Urinary bladder (tissue), 4 donors: Measurements from ENCODE around the gene ERVK3-1. TPM values are rescaled to one million over a fixed set of nuclear protein-coding genes. Genes with fewer than 3 reads are reported as not detected.
A peak's percentile ranks its signal among the peaks of the same experiment; 100 is the strongest.
"Not testable (repeated sequence)": the region's sequence is repeated elsewhere in the genome, so short reads cannot be mapped to it uniquely, and the experiment has no call there.

Experiments
- DNase-seq: peaks from one replicate; pipeline ENCODE4 v3.0.0-alpha.2; 2015; ENCODE audit errors: extremely low spot score
- H3K27ac ChIP-seq: one replicate; pipeline ENCODE4 v1.5.1; 2013; ENCODE audit warnings: low read depth, mild to moderate bottlenecking, moderate library complexity
- H3K36me3 ChIP-seq: one replicate; pipeline ENCODE4 v1.6.1; 2013; ENCODE audit warnings: mild to moderate bottlenecking, moderate library complexity; ENCODE audit not compliant: insufficient read depth
- H3K4me1 ChIP-seq: one replicate; pipeline ENCODE4 v1.6.1; 2013; ENCODE audit warnings: mild to moderate bottlenecking, moderate library complexity; ENCODE audit not compliant: insufficient read depth
- H3K4me3 ChIP-seq: one replicate; pipeline ENCODE4 v1.5.1; 2013; ENCODE audit warnings: low read depth, low read length
- WGBS: extraction: QIAGEN DNeasy Blood & Tissue Kit; methylation state at CpG from one replicate; pipeline ENCODE4 v1.1.7; 2013; 5-methylcytosine and 5-hydroxymethylcytosine counted together
- polyA plus RNA-seq: library from polyadenylated mRNA; stranded (reverse); fragments of 200-250 nt; gene quantifications from one replicate; pipeline ENCODE4 v1.2.3, GENCODE V29; 2013
- total RNA-seq: library from RNA; depleted of rRNA; stranded (reverse); fragments of >200 nt; gene quantifications from one replicate; pipeline ENCODE4 v1.2.3, GENCODE V29; 2014
- donor health status: healthy with polysubstance abuse.
- donor health status: healthy.

The ERVK3-1 gene
- total and polyA plus RNA-seq, 2 donors, result 30.1 to 33.9 TPM

GRCh38 chr19:58279042-58279924 lies 25.9 kb upstream of the ERVK3-1 start:
- Histone ChIP-seq H3K4me3 (peak overlapping the region; percentile 74), H3K27ac (peak overlapping the region; percentile 56), H3K36me3 (no peaks in the 10 kb centered on the region), H3K4me1 (peaks cover 2% of the 10 kb centered on the region)
- 3% methylated on average over 60 of the region's 60 CpGs for WGBS
- peak; percentile 57 for DNase-seq

- 65% methylated on average over 4 of the region's 4 CpGs for WGBS
- Histone ChIP-seq H3K4me3 (no peak overlapping the region), H3K4me1 (peaks cover 2% of the 10 kb centered on the region), H3K36me3 (no peaks in the 10 kb centered on the region), H3K27ac (no peak overlapping the region)
- no peak for DNase-seq
Observed at GRCh38 chr19:58279925-58280316, 25.3 kb upstream of the ERVK3-1 start.

DNA sequence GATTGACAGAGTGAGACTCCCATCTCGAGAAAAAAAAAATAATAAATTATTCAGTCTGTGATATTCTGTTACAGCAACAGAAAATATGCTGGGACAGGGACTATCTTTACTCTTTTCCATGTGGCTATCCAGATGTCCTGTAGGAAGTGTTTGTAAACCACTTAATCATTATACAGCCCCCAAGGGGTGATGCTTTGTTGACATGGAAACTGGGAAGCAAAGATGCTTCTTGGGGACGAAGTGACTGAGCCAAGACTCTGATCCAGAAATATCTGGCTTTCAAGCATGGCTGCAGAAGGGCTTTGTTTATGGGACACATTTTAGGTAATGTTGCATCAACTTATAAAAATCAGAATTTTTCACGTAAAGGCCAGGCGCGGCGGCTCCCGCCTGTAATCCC lies 21.0 kb upstream of the ERVK3-1 start:
- no peak overlapping the region for H3K4me3 ChIP-seq
- H3K36me3 ChIP-seq, result peaks cover 6% of the 10 kb centered on the region
- no peak overlapping the region for H3K27ac ChIP-seq
- WGBS, result 92% methylated on average over 7 of the region's 7 CpGs
- no peak for DNase-seq
- no peaks in the 10 kb centered on the region for H3K4me1 ChIP-seq

- no peak overlapping the region for H3K27ac ChIP-seq
- no peak overlapping the region for H3K4me3 ChIP-seq
- peaks cover 9% of the 10 kb centered on the region for H3K36me3 ChIP-seq
- DNase-seq, result no peak
- no peaks in the 10 kb centered on the region for H3K4me1 ChIP-seq
- WGBS, result 96% methylated on average over 7 of the region's 7 CpGs
Observed at GRCh38 chr19:58291943-58292342, 13.2 kb upstream of the ERVK3-1 start.

DNA sequence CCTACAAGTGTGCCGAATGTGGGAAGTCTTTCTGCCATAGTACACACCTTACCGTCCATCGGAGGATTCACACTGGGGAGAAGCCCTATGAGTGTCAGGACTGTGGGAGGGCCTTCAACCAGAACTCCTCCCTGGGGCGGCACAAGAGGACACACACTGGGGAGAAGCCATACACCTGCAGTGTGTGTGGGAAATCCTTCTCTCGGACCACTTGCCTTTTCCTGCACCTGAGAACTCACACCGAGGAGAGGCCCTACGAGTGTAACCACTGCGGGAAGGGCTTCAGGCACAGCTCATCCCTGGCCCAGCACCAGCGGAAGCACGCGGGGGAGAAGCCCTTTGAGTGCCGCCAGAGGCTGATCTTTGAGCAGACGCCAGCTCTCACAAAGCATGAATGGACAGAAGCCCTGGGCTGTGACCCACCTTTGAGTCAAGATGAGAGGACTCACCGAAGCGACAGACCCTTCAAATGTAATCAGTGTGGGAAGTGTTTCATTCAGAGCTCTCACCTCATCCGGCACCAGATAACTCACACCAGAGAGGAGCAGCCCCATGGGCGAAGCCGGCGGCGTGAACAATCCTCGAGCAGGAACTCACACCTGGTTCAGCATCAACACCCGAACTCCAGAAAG lies 10.3 kb upstream of the ERVK3-1 start:
- no peaks in the 10 kb centered on the region for H3K4me1 ChIP-seq
- H3K4me3 ChIP-seq, result no peak overlapping the region
- 97% methylated on average over 22 of the region's 22 CpGs for WGBS
- no peak for DNase-seq
- H3K27ac ChIP-seq, result no peak overlapping the region
- H3K36me3 ChIP-seq, result peaks cover 7% of the 10 kb centered on the region

DNA sequence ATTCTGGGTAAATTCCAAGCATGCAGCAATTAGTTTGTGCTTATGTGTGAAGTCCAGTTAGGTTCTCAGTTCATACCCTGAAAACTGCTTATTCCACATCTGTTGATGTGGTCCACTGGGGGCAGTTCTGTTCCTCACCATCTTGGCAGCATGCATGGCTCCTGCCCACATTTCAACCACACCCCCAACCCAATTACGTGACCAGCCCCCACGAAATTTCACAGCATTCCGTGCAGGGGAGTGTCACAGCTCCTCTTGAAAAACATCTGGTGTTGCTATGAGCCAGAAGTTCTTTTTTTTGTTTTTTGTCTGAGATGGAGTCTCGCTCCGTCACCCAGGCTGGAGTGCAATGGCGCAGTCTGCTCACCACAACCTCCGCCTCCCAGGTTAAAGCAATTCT lies 9.1 kb upstream of the ERVK3-1 start:
- no peaks in the 10 kb centered on the region for H3K4me1 ChIP-seq
- WGBS, result 91% methylated on average over 7 of the region's 7 CpGs

DNA sequence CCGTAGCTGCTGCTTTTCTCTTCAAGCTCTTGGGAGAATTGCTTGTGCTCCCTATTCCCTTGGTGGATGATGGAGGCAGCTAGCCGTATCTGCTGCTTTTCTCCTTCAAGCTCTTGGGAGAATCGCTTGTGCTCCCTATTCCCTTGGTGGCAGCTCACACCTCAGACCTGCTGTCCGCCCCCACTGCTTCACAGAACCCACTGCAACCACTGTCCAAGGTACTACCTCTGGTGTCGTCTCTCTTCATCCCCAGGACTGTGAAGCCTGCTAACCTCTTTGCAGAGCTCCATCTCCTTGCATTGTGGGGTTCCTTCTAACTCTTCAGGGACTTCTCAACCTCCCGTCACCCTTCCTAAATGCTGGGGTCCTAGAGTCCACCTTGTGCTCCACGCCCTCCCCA lies 4.6 kb upstream of the ERVK3-1 start:
- Histone ChIP-seq H3K27ac (no peak overlapping the region), H3K4me1 (no peaks in the 10 kb centered on the region), H3K36me3 (no peaks in the 10 kb centered on the region), H3K4me3 (no peak overlapping the region)
- no peak for DNase-seq
- 91% methylated on average over 7 of the region's 7 CpGs for WGBS

More for the DNA sequence above, 9.1 kb upstream of the ERVK3-1 start:
- Histone ChIP-seq H3K36me3 (peaks cover 7% of the 10 kb centered on the region), H3K4me3 (no peak overlapping the region), H3K27ac (no peak overlapping the region)
- DNase-seq, result no peak

DNA sequence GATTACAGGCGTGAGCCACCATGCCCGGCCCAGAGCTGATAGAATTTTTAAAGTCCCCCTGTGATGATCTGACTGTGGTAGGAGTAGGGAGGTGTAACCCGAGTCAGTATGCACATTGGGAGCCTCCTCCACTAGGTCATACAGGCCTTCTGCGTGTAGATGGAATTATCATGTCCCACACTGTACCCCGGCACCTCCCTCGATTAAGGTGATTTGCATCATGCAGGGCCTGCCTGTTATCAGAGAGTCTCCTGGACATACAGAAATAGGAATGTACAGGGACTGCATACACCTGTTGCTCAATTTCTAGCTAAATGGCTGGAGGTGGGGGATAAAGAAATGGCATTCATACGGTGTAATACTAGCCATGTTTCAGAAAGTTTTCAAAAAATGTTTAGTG lies 922 bp upstream of the ERVK3-1 start:
- Histone ChIP-seq H3K27ac (no peak overlapping the region), H3K4me1 (no peaks in the 10 kb centered on the region), H3K36me3 (no peaks in the 10 kb centered on the region), H3K4me3 (no peak overlapping the region)
- WGBS, result 84% methylated on average over 7 of the region's 7 CpGs
- DNase-seq, result no peak

- WGBS, result 14% methylated on average over 7 of the region's 7 CpGs
- Histone ChIP-seq H3K36me3 (no peaks in the 10 kb centered on the region), H3K27ac (no peak overlapping the region), H3K4me1 (no peaks in the 10 kb centered on the region), H3K4me3 (peak overlapping the region; percentile 81)
- no peak for DNase-seq
Observed at GRCh38 chr19:58304748-58305064, 471 bp upstream of the ERVK3-1 start.

- WGBS, result 51% methylated on average over 12 of the region's 12 CpGs
- H3K36me3 ChIP-seq, result no peaks in the 10 kb centered on the region
- H3K27ac ChIP-seq, result no peak overlapping the region
Observed at GRCh38 chr19:58305932-58306323, 751 bp downstream of the ERVK3-1 start.

GRCh38 chr19:58307736-58308135 lies 2.6 kb downstream of the ERVK3-1 start:
- Histone ChIP-seq H3K36me3 (peaks cover 3% of the 10 kb centered on the region), H3K4me1 (no peaks in the 10 kb centered on the region), H3K4me3 (no peak overlapping the region), H3K27ac (no peak overlapping the region)
- no peak for DNase-seq
- WGBS, result 81% methylated on average over 4 of the region's 4 CpGs

More at GRCh38 chr19:58305932-58306323, 751 bp downstream of the ERVK3-1 start:
- no peak for DNase-seq
- Histone ChIP-seq H3K4me1 (no peaks in the 10 kb centered on the region), H3K4me3 (peak overlapping the region; percentile 81)

DNA sequence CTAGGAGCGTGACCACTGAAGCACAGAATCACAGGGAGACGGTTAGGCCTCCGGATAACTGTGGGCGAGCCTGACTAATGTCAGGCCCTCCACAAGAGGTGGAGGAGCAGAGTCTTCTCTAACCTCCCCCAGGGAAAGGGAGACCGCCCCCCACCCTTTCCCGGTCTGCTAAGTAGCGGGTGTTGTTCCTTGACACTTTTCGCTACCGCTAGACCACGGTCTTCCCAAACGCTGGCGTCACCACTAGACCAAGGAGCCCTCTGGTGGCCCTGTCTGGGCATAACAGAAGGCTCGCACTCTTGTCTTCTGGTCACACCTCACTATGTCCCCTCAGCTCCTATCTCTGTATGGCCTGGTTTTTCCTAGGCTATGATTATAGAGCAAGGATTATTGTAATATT lies 5.5 kb downstream of the ERVK3-1 start:
- not testable (repeated sequence) for H3K4me3 ChIP-seq, H3K36me3 ChIP-seq
- 46% methylated on average over 13 of the region's 13 CpGs for WGBS

GRCh38 chr19:58311345-58311865 lies 6.2 kb downstream of the ERVK3-1 start:
- Histone ChIP-seq H3K27ac (no peak overlapping the region), H3K36me3 (peaks cover 5% of the 10 kb centered on the region), H3K4me3 (no peak overlapping the region), H3K4me1 (no peaks in the 10 kb centered on the region)
- no peak for DNase-seq
- 90% methylated on average over 7 of the region's 7 CpGs for WGBS

More for the DNA sequence above, 5.5 kb downstream of the ERVK3-1 start:
- DNase-seq, H3K27ac ChIP-seq, H3K4me1 ChIP-seq: not testable (repeated sequence)

GRCh38 chr19:58315580-58315979 lies 10.4 kb downstream of the ERVK3-1 start:
- 94% methylated on average over 2 of the region's 2 CpGs for WGBS
- Histone ChIP-seq H3K4me1 (no peaks in the 10 kb centered on the region), H3K36me3 (peaks cover 5% of the 10 kb centered on the region), H3K4me3 (no peak overlapping the region), H3K27ac (no peak overlapping the region)
- no peak for DNase-seq
